ENCODE data around the gene ADGRE2.
"Not testable (repeated sequence)": the region's sequence is repeated elsewhere in the genome, so short reads cannot be mapped to it uniquely, and the experiment has no call there.

The ADGRE2 gene

DNA sequence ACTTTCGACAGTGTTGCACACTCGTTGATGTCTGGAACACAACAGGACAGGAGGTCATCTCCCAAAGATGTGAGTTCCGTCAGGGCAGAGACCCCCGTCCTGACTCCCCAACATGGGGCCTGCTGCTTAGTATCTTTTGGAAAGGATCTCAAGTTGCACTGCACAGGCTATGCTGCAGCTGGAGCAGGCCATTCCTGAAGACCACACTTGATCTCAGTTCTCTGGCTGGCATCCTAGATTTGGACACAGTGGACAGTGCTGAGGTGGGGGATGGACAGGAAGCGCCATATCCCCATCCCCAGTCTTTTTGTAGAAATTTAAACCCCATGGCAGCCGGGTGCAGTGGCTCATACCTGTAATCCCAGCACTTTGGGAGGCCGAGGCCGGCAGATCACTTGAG, 5.9 kb downstream of the ADGRE2 start:
- peaks cover 12% of the 10 kb centered on the region for H3K4me1 Mint-ChIP-seq
- DNase-seq (ENCODE audit: low spot score in 2 of 2), result no peak
- no peak overlapping the region for H3K4me3 Mint-ChIP-seq
- peaks cover 3% of the 10 kb centered on the region for H3K36me3 Mint-ChIP-seq
- H3K9me3 Mint-ChIP-seq, result no peaks in the 10 kb centered on the region
- no peak for ATAC-seq (ENCODE audit: low read depth)
- peaks cover 16% of the 10 kb centered on the region for H3K27me3 Mint-ChIP-seq
- no peak overlapping the region for H3K27ac Mint-ChIP-seq

- Mint-ChIP-seq H3K9me3 (no peaks in the 10 kb centered on the region), H3K4me3 (no peak overlapping the region), H3K4me1 (peaks cover 10% of the 10 kb centered on the region), H3K36me3 (peaks cover 3% of the 10 kb centered on the region), H3K27ac (no peak overlapping the region), H3K27me3 (peaks cover 16% of the 10 kb centered on the region)
- DNase-seq (ENCODE audit: low spot score in 2 of 2), result no peak
- ATAC-seq (ENCODE audit: low read depth), result no peak
Measured at GRCh38 chr19:14770944-14771839, 7.2 kb downstream of the ADGRE2 start.

- Mint-ChIP-seq H3K4me3 (no peak overlapping the region), H3K27me3 (peaks cover 16% of the 10 kb centered on the region), H3K36me3 (peaks cover 5% of the 10 kb centered on the region), H3K27ac (no peak overlapping the region), H3K9me3 (no peaks in the 10 kb centered on the region), H3K4me1 (peaks cover 3% of the 10 kb centered on the region)
- ATAC-seq (ENCODE audit: low read depth) (no peak), DNase-seq (ENCODE audit: low spot score in 2 of 2) (no peak)
Measured at GRCh38 chr19:14770136-14770535, 8.2 kb downstream of the ADGRE2 start.

DNA sequence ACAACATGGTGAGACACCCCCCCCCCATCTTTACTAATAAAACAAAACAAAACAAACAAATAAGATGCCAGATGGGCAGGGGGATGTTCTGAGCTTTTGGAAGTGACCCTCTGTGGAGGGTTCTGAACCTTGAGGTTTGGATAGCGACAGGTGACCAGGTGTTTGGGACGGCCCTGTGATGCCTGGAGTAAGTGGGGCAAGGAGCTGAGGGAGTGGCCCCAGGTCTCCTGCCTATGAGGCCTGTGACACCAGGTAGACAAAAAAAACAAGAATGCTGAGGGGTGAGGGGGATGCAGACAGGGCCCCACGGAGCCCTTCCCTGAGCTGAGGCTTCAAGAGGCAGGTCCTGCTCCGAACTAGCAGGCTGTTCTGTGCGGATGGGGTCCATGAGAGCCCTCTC, 9.2 kb downstream of the ADGRE2 start:
- DNase-seq (ENCODE audit: low spot score in 2 of 2), result no peak
- Mint-ChIP-seq H3K9me3 (no peaks in the 10 kb centered on the region), H3K4me1 (peaks cover 3% of the 10 kb centered on the region), H3K4me3 (no peak overlapping the region), H3K27me3 (peaks cover 16% of the 10 kb centered on the region), H3K36me3 (peaks cover 5% of the 10 kb centered on the region), H3K27ac (no peak overlapping the region)
- ATAC-seq (ENCODE audit: low read depth), result no peak

GRCh38 chr19:14768001-14768400, 10.4 kb downstream of the ADGRE2 start:
- peaks cover 15% of the 10 kb centered on the region for H3K27me3 Mint-ChIP-seq
- peaks cover 3% of the 10 kb centered on the region for H3K4me1 Mint-ChIP-seq

DNA sequence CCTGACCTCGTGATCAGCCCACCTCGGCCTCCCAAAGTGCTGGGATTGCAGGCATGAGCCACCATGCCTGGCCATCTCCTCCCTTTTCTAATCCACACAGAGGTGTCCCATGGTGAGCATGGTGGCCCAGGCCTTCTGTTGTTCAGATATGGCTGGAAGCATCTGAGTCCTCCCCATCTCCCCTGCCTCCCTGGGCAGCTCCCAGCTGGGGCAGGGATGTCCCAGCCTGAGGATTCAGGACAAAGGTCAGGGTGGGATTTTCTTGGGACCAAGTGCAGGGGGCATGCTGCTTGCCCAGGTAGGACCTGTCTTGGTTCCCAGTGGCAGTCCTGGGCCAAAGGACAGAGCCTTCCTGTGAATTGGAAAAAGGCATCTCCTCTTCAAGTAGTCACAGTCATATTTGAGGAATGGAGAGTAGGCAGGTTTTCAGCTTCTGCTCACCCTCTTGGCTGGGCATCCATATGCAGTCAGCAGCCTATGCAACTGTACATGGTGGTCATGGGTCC, 10.8 kb downstream of the ADGRE2 start:
- Mint-ChIP-seq H3K4me1 (peaks cover 3% of the 10 kb centered on the region), H3K36me3 (peaks cover 4% of the 10 kb centered on the region), H3K27ac (no peak overlapping the region), H3K27me3 (peaks cover 15% of the 10 kb centered on the region), H3K4me3 (no peak overlapping the region), H3K9me3 (peaks cover 4% of the 10 kb centered on the region)
- ATAC-seq (ENCODE audit: low read depth) (no peak), DNase-seq (ENCODE audit: low spot score in 2 of 2) (no peak)

More at GRCh38 chr19:14768001-14768400, 10.4 kb downstream of the ADGRE2 start:
- ATAC-seq (ENCODE audit: low read depth) (no peak), DNase-seq (ENCODE audit: low spot score in 2 of 2) (no peak)
- H3K9me3 Mint-ChIP-seq, result peaks cover 4% of the 10 kb centered on the region
- H3K27ac Mint-ChIP-seq, result no peak overlapping the region
- H3K4me3 Mint-ChIP-seq, result no peak overlapping the region
- H3K36me3 Mint-ChIP-seq, result peaks cover 4% of the 10 kb centered on the region

DNA sequence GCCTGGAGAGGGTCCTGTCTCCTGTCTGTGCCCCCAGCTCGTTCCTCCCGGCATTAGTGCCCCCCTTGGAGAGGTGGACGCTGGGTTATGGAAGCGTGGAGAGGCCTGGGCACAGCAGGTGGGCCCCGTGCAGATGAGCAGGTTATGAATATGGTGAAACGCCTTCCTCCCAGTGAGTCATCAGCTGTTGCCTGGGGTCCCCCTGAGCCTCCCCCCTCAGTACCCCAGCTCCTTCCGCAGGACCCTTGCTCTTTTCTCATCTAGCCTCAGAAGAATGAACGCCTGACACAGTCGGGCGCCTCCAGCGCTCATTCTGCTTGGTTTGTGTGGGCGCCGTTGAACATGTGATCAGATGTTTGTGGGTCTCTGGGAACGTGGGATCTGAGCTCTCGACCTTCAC, 12.5 kb downstream of the ADGRE2 start:
- H3K27me3 Mint-ChIP-seq, result peaks cover 14% of the 10 kb centered on the region
- not testable (repeated sequence) for DNase-seq (ENCODE audit: low spot score in 2 of 2); H3K4me1 Mint-ChIP-seq; H3K9me3 Mint-ChIP-seq; H3K36me3 Mint-ChIP-seq; H3K4me3 Mint-ChIP-seq; H3K27ac Mint-ChIP-seq; ATAC-seq (ENCODE audit: low read depth)

GRCh38 chr19:14765403-14765802, 13.0 kb downstream of the ADGRE2 start:
- not testable (repeated sequence) for H3K27ac Mint-ChIP-seq; ATAC-seq (ENCODE audit: low read depth)
- H3K27me3 Mint-ChIP-seq, result peaks cover 14% of the 10 kb centered on the region

GRCh38 chr19:14764401-14764800, 14.0 kb downstream of the ADGRE2 start:
- no peak overlapping the region for H3K27ac Mint-ChIP-seq
- H3K36me3 Mint-ChIP-seq, result peaks cover 4% of the 10 kb centered on the region
- peaks cover 4% of the 10 kb centered on the region for H3K9me3 Mint-ChIP-seq
- no peak overlapping the region for H3K4me3 Mint-ChIP-seq
- peaks cover 11% of the 10 kb centered on the region for H3K27me3 Mint-ChIP-seq
- ATAC-seq (ENCODE audit: low read depth) (no peak), DNase-seq (ENCODE audit: low spot score in 2 of 2) (no peak)
- no peaks in the 10 kb centered on the region for H3K4me1 Mint-ChIP-seq

More at GRCh38 chr19:14765403-14765802, 13.0 kb downstream of the ADGRE2 start:
- not testable (repeated sequence) for H3K4me1 Mint-ChIP-seq; DNase-seq (ENCODE audit: low spot score in 2 of 2); H3K4me3 Mint-ChIP-seq; H3K36me3 Mint-ChIP-seq; H3K9me3 Mint-ChIP-seq

DNA sequence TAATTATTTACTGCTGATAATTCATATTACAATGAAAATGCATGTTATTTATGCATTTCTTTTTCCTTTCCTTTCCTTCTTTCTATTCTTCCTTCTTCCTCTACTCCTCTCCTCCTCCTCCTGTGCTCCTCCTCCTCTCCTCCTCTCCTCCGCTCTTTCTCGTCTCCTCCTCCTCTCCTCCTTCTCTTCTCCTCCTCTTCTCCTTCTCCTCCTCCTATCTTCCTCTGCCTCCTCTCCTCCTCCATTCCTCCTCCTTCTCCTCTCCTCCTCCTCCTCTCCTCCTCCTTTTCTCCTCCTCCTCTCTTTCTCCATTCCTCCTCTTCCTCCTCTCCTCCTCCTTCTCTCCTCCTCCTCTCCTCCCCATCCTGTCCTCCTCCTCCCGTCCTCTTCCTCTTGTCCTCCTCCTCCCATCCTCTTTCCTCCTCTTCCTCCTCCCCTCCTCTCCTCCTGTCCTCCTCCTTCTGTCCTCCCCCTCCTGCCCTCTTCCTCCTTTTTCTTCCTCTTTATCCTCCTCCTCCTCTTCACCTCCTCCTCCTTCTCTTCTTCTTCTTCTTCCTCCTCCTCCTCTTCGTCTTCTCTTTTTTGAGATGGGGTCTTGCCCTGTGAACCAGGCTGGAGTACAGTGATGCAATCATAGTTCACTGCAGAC, 14.7 kb downstream of the ADGRE2 start:
- peaks cover 11% of the 10 kb centered on the region for H3K27me3 Mint-ChIP-seq
- ATAC-seq (ENCODE audit: low read depth), result no peak
- H3K4me3 Mint-ChIP-seq, result no peak overlapping the region
- no peaks in the 10 kb centered on the region for H3K4me1 Mint-ChIP-seq
- H3K36me3 Mint-ChIP-seq, result peaks cover 4% of the 10 kb centered on the region
- peaks cover 4% of the 10 kb centered on the region for H3K9me3 Mint-ChIP-seq
- peak overlapping the region; percentile 49 for H3K27ac Mint-ChIP-seq
- no peak for DNase-seq (ENCODE audit: low spot score in 2 of 2)

- H3K4me1 Mint-ChIP-seq, result no peaks in the 10 kb centered on the region
- ATAC-seq (ENCODE audit: low read depth), result no peak
- peaks cover 4% of the 10 kb centered on the region for H3K9me3 Mint-ChIP-seq
Measured at GRCh38 chr19:14762111-14762510, 16.2 kb downstream of the ADGRE2 start.

DNA sequence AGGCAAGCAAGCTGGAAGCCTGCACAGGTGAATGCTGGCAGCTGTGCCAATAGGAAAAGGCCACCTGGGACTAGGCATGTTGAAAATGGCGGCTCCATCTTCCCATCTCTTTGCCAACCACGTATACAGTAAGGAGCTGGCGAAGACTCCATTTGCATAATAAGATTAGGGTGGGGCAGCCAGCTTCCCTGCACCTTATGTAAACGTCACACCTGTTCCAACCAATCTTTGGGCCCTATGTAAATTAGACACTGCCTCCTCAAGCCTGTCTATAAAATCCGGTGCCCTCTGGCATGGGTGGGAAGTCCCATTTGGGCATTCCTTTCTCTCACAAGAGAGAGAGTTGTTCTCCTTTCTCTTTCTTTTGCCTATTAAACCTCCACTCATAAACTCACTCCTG, 16.8 kb downstream of the ADGRE2 start:
- no peaks in the 10 kb centered on the region for H3K4me1 Mint-ChIP-seq
- peaks cover 6% of the 10 kb centered on the region for H3K27me3 Mint-ChIP-seq
- ATAC-seq (ENCODE audit: low read depth) (no peak), DNase-seq (ENCODE audit: low spot score in 2 of 2) (no peak)
- peaks cover 4% of the 10 kb centered on the region for H3K9me3 Mint-ChIP-seq
- H3K4me3 Mint-ChIP-seq, result no peak overlapping the region
- H3K36me3 Mint-ChIP-seq, result peaks cover 4% of the 10 kb centered on the region
- no peak overlapping the region for H3K27ac Mint-ChIP-seq

More at GRCh38 chr19:14762111-14762510, 16.2 kb downstream of the ADGRE2 start:
- no peak overlapping the region for H3K4me3 Mint-ChIP-seq
- peaks cover 4% of the 10 kb centered on the region for H3K36me3 Mint-ChIP-seq
- H3K27me3 Mint-ChIP-seq, result peaks cover 6% of the 10 kb centered on the region
- no peak for DNase-seq (ENCODE audit: low spot score in 2 of 2)
- H3K27ac Mint-ChIP-seq, result no peak overlapping the region

GRCh38 chr19:14758816-14759215, 19.5 kb downstream of the ADGRE2 start:
- H3K27ac Mint-ChIP-seq, result no peak overlapping the region
- H3K36me3 Mint-ChIP-seq, result peaks cover under 1% of the 10 kb centered on the region
- H3K4me3 Mint-ChIP-seq, result no peak overlapping the region
- DNase-seq (ENCODE audit: low spot score in 2 of 2) (no peak), ATAC-seq (ENCODE audit: low read depth) (no peak)
- H3K9me3 Mint-ChIP-seq, result peaks cover 2% of the 10 kb centered on the region
- H3K4me1 Mint-ChIP-seq, result no peaks in the 10 kb centered on the region
- peaks cover 2% of the 10 kb centered on the region for H3K27me3 Mint-ChIP-seq

DNA sequence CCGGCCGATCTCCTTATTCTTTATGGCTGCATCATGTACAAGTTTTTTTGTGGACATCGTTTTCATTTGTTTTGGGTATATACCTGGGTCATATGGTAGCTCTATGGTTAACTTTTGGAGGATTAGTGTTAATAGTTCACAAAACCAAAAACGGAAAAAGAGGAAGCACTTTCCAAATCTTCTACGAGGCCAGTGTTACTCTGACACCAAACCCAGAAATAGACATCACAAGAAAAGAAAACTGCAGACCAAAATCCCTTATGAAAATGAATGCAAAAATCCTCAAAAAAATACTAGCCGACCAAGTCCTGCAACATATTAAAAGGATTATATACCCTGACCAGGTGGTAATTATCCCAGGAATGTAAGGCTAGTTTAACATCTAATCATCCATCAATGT, 29.8 kb downstream of the ADGRE2 start:
- DNase-seq (ENCODE audit: low spot score in 2 of 2) (no peak), ATAC-seq (ENCODE audit: low read depth) (no peak)
- Mint-ChIP-seq H3K27ac (no peak overlapping the region), H3K36me3 (no peaks in the 10 kb centered on the region), H3K27me3 (peaks cover 3% of the 10 kb centered on the region), H3K4me1 (peaks cover 2% of the 10 kb centered on the region), H3K9me3 (no peaks in the 10 kb centered on the region), H3K4me3 (no peak overlapping the region)
